Spinal cord (tissue), 10 donors: ENCODE results near the gene PCGF3. TPM values are rescaled to one million over a fixed set of nuclear protein-coding genes. Genes with fewer than 3 reads are reported as not detected.
A peak's percentile ranks its signal among the peaks of the same experiment; 100 is the strongest.

Source experiments
- DNase-seq, 6 donors: peaks; one replicate each; pipeline versions ENCODE4 v3.0.0 to v3.0.0-alpha.2; 2013 to 2015; ENCODE audit warnings: low spot score in 6 of 6, low read depth in 4 of 6
- H3K27ac ChIP-seq: one replicate; pipeline ENCODE4 v1.5.1; 2013; ENCODE audit warnings: low read depth, low read length, control low read depth
- H3K27me3 ChIP-seq: one replicate; pipeline ENCODE4 v1.6.1; 2013; ENCODE audit warnings: low read length; ENCODE audit not compliant: control insufficient read depth, insufficient read depth
- H3K36me3 ChIP-seq: one replicate; pipeline ENCODE4 v1.6.1; 2013; ENCODE audit warnings: low read length; ENCODE audit not compliant: control insufficient read depth, insufficient read depth
- H3K4me1 ChIP-seq: one replicate; pipeline ENCODE4 v1.6.1; 2013; ENCODE audit warnings: low read length; ENCODE audit not compliant: control insufficient read depth, insufficient read depth
- H3K4me3 ChIP-seq: one replicate; pipeline ENCODE4 v1.5.1; 2013; ENCODE audit warnings: low read depth, low read length, control low read depth
- H3K9me3 ChIP-seq: one replicate; pipeline ENCODE4 v1.6.1; 2013; ENCODE audit warnings: low read length; ENCODE audit not compliant: control insufficient read depth, insufficient read depth
- WGBS: methylation state at CpG from one replicate; pipeline ENCODE4 v1.1.5; 2013; ENCODE audit warnings: missing lambda C conversion rate; ENCODE audit not compliant: insufficient coverage; 5-methylcytosine and 5-hydroxymethylcytosine counted together
- polyA plus RNA-seq, 2 donors: library from polyadenylated mRNA; unstranded; fragments of 120-200 nt; gene quantifications; one replicate each; pipeline ENCODE4 v1.2.1, GENCODE V29; 2013; ENCODE audit not compliant: insufficient read length in 2 of 2
- total RNA-seq, 2 donors: library from RNA; depleted of rRNA in 1 of 2; stranded (reverse); fragments of 120-200 nt in 1 of 2; fragments of >200 nt in 1 of 2; gene quantifications; one replicate each; pipeline versions ENCODE4 v1.2.3 to v1.2.4, GENCODE V29; 2013 to 2014
- donor health status: healthy.

PCGF3 gene
- total and polyA plus RNA-seq, 4 donors: 40.4 to 80.2 (median 61.8) TPM

GRCh38 chr4:793093-793861, 87.6 kb downstream of the PCGF3 start:
- no peaks in the 10 kb centered on the region for H3K9me3 ChIP-seq
- peaks cover 27% of the 10 kb centered on the region for H3K36me3 ChIP-seq
- H3K4me1 ChIP-seq: peaks cover 38% of the 10 kb centered on the region
- WGBS: 53% methylated on average over 17 of the region's 19 CpGs
- no peak for DNase-seq
- H3K27ac ChIP-seq: no peak overlapping the region
- no peak overlapping the region for H3K4me3 ChIP-seq
- peaks cover 46% of the 10 kb centered on the region for H3K27me3 ChIP-seq

GRCh38 chr4:793941-794621, 88.4 kb downstream of the PCGF3 start:
- peaks cover 44% of the 10 kb centered on the region for H3K27me3 ChIP-seq

GRCh38 chr4:794900-795725, 89.5 kb downstream of the PCGF3 start:
- no peak overlapping the region for H3K4me3 ChIP-seq
- no peaks in the 10 kb centered on the region for H3K9me3 ChIP-seq
- no peak overlapping the region for H3K27ac ChIP-seq
- WGBS: 8% methylated on average over 54 of the region's 71 CpGs
- peaks cover 15% of the 10 kb centered on the region for H3K36me3 ChIP-seq
- peaks cover 38% of the 10 kb centered on the region for H3K4me1 ChIP-seq
- no peak for DNase-seq
- peaks cover 44% of the 10 kb centered on the region for H3K27me3 ChIP-seq

More at GRCh38 chr4:793941-794621, 88.4 kb downstream of the PCGF3 start:
- Histone ChIP-seq H3K4me3 (no peak overlapping the region), H3K4me1 (peaks cover 38% of the 10 kb centered on the region), H3K27ac (no peak overlapping the region), H3K9me3 (no peaks in the 10 kb centered on the region), H3K36me3 (peaks cover 19% of the 10 kb centered on the region)
- no peak for DNase-seq
- 37% methylated on average over 15 of the region's 19 CpGs for WGBS

GRCh38 chr4:795726-796119, 90.1 kb downstream of the PCGF3 start:
- no peak for DNase-seq
- Histone ChIP-seq H3K9me3 (no peaks in the 10 kb centered on the region), H3K36me3 (peaks cover 12% of the 10 kb centered on the region), H3K27ac (no peak overlapping the region), H3K27me3 (peaks cover 44% of the 10 kb centered on the region), H3K4me3 (no peak overlapping the region), H3K4me1 (peaks cover 38% of the 10 kb centered on the region)
- 22% methylated on average over 12 of the region's 20 CpGs for WGBS

GRCh38 chr4:796206-796605, 90.6 kb downstream of the PCGF3 start:
- WGBS: 89% methylated on average over 16 of the region's 17 CpGs
- Histone ChIP-seq H3K27ac (no peak overlapping the region), H3K4me1 (peaks cover 38% of the 10 kb centered on the region), H3K27me3 (peaks cover 44% of the 10 kb centered on the region), H3K9me3 (no peaks in the 10 kb centered on the region), H3K36me3 (peaks cover 12% of the 10 kb centered on the region), H3K4me3 (no peak overlapping the region)
- no peak for DNase-seq

- peaks cover 31% of the 10 kb centered on the region for H3K4me1 ChIP-seq
- no peak overlapping the region for H3K4me3 ChIP-seq
- H3K27me3 ChIP-seq: peaks cover 39% of the 10 kb centered on the region
- WGBS: 57% methylated on average over 2 of the region's 4 CpGs
- H3K9me3 ChIP-seq: no peaks in the 10 kb centered on the region
- peak in 1 of 6 donors; percentile 67 for DNase-seq
- H3K36me3 ChIP-seq: peaks cover 8% of the 10 kb centered on the region
- no peak overlapping the region for H3K27ac ChIP-seq
Measured at GRCh38 chr4:797066-797465, 91.4 kb downstream of the PCGF3 start.

GRCh38 chr4:801436-802124, 95.9 kb downstream of the PCGF3 start:
- Histone ChIP-seq H3K27ac (no peak overlapping the region), H3K36me3 (peaks cover 16% of the 10 kb centered on the region), H3K9me3 (no peaks in the 10 kb centered on the region), H3K4me1 (no peaks in the 10 kb centered on the region), H3K4me3 (no peak overlapping the region), H3K27me3 (no peaks in the 10 kb centered on the region)
- DNase-seq: no peak
- WGBS: 90% methylated on average over 10 of the region's 13 CpGs

- H3K4me1 ChIP-seq: no peaks in the 10 kb centered on the region
- no peaks in the 10 kb centered on the region for H3K27me3 ChIP-seq
- H3K4me3 ChIP-seq: no peak overlapping the region
- no peaks in the 10 kb centered on the region for H3K9me3 ChIP-seq
- DNase-seq: no peak
- H3K36me3 ChIP-seq: peaks cover 16% of the 10 kb centered on the region
- WGBS: 96% methylated on average over 9 of the region's 13 CpGs
- no peak overlapping the region for H3K27ac ChIP-seq
Measured at GRCh38 chr4:803884-804283, 98.3 kb downstream of the PCGF3 start.

GRCh38 chr4:804804-805203, 99.2 kb downstream of the PCGF3 start:
- no peak for DNase-seq
- Histone ChIP-seq H3K9me3 (no peaks in the 10 kb centered on the region), H3K27me3 (no peaks in the 10 kb centered on the region), H3K36me3 (peaks cover 16% of the 10 kb centered on the region), H3K27ac (no peak overlapping the region), H3K4me3 (no peak overlapping the region), H3K4me1 (no peaks in the 10 kb centered on the region)
- WGBS: 86% methylated on average over 39 of the region's 44 CpGs
